K562 (cell line): ENCODE measurements around the gene IDH1. TPM values are rescaled to one million over a fixed set of nuclear protein-coding genes. Genes with fewer than 3 reads are reported as not detected.

Source experiments
- ATF1 ChIP-seq, 2 experiments: fragments of 450-650 bp in 1 of 2; IDR thresholded peaks; 2 replicates each; pipeline ENCODE4 v1.6.1; 2016; ENCODE audit warnings: missing compliant biosample characterization in 1 of 2, missing genetic modification characterization in 1 of 2
- CAMTA2 ChIP-seq: fragments of 250-450 bp; sonication (Bioruptor Pico); conservative IDR thresholded peaks from 2 replicates; pipeline ENCODE4 v1.5.1; 2022
- CXXC5 ChIP-seq: fragments of 250-450 bp; sonication (Bioruptor Pico); IDR thresholded peaks from 2 replicates; pipeline ENCODE4 v1.8.0; 2022; ENCODE audit warnings: inconsistent platforms, mild to moderate bottlenecking, moderate library complexity
- GMEB1 ChIP-seq: fragments of 250-450 bp; sonication (Bioruptor Pico); IDR thresholded peaks from 2 replicates; pipeline ENCODE4 v1.4.0; 2020; ENCODE audit warnings: mild to moderate bottlenecking
- KDM1A ChIP-seq, 2 experiments: fragments of 450-650 bp; IDR thresholded peaks; 2 replicates each; pipeline ENCODE4 v1.6.1; 2016; ENCODE audit warnings: mild to moderate bottlenecking in 2 of 2
- NCOA1 ChIP-seq: fragments of 450-650 bp; IDR thresholded peaks from 2 replicates; pipeline ENCODE4 v1.6.1; 2016; ENCODE audit warnings: low read depth
- NONO ChIP-seq, 2 experiments: fragments of 200-400 bp in 1 of 2; fragments of 450-650 bp in 1 of 2; formaldehyde crosslinking in 1 of 2; IDR thresholded peaks; 2 replicates each; pipeline ENCODE4 v1.6.1; 2017; ENCODE audit warnings: low read depth in 2 of 2, mild to moderate bottlenecking in 2 of 2, moderate library complexity in 2 of 2, low read length in 1 of 2
- NR1H2 ChIP-seq: sonication (generic); formaldehyde crosslinking; IDR thresholded peaks from 2 replicates; pipeline ENCODE4 v1.4.0; 2020; ENCODE audit warnings: mild to moderate bottlenecking, missing genetic modification reagents
- NRF1 ChIP-seq, 2 experiments: fragments of 450-650 bp; IDR thresholded peaks in 1 of 2; conservative IDR thresholded peaks in 1 of 2; 2 replicates each; pipeline ENCODE4 v1.6.1; 2014; ENCODE audit warnings: mild to moderate bottlenecking in 2 of 2
- POLR2AphosphoS2 ChIP-seq: IDR thresholded peaks from 2 replicates; pipeline ENCODE4 v1.6.1; 2012; ENCODE audit warnings: low read length, improper control_type of control experiment
- SAFB2 ChIP-seq: fragments of 200-400 bp; formaldehyde crosslinking; IDR thresholded peaks from 2 replicates; pipeline ENCODE4 v1.6.1; 2018; ENCODE audit warnings: borderline replicate concordance, low read length, low read depth, moderate library complexity; ENCODE audit not compliant: severe bottlenecking
- SMARCE1 ChIP-seq: fragments of 450-650 bp; IDR thresholded peaks from 2 replicates; pipeline ENCODE4 v1.7.1; 2016; ENCODE audit warnings: mild to moderate bottlenecking
- ZBTB5 ChIP-seq: fragments of 450-650 bp; IDR thresholded peaks from 2 replicates; pipeline ENCODE4 v1.6.1; 2017; ENCODE audit warnings: antibody characterized with exemption
- ZNF23 ChIP-seq: fragments of 250-450 bp; sonication (Bioruptor Pico); IDR thresholded peaks from 2 replicates; pipeline ENCODE4 v1.4.0; 2020; ENCODE audit warnings: mild to moderate bottlenecking
- ZNF24 ChIP-seq: fragments of 450-650 bp; IDR thresholded peaks from 2 replicates; pipeline ENCODE4 v1.6.1; 2016
- polyA plus RNA-seq, 8 experiments: library from polyadenylated mRNA; depleted of rRNA in 4 of 8; stranded (reverse) in 5 of 8; unstranded in 3 of 8; fragments of >200 nt; fragmentation: Nextera tagmentation in 2 of 8; fragmentation: Illumina TruSeq in 1 of 8; extraction: Ambion mirVana in 2 of 8; extraction: Trizol in 1 of 8; gene quantifications; 2 replicates each; pipeline versions ENCODE4 v1.2.1 to v1.2.3, GENCODE V29; 2011 to 2014; ENCODE audit warnings: inconsistent platforms in 1 of 8, missing spikeins in 1 of 8
- total RNA-seq, 7 experiments: library from RNA; depleted of rRNA in 6 of 7; stranded (reverse); fragments of >200 nt in 6 of 7; fragmentation: Illumina TruSeq in 2 of 7; extraction: Trizol in 2 of 7; gene quantifications; 2 replicates each; pipeline versions ENCODE4 v1.2.1 to v1.2.3, GENCODE V29; 2011 to 2021; ENCODE audit warnings: low replicate concordance in 1 of 7
- TF ChIP-seq, protein P1 (sequence below): fragments of 250-450 bp; sonication (Bioruptor Pico); IDR thresholded peaks from 2 replicates; pipeline ENCODE4 v1.8.0; 2022; ENCODE audit warnings: moderate library complexity, mild to moderate bottlenecking, inconsistent platforms

IDH1 gene
- total and polyA plus RNA-seq, 9 of the 15 experiments (the other 6 are each of a cell fraction or from before 2014, with no cell fraction given) = 61.9 to 194 (median 101) TPM

GRCh38 chr2:208265801-208266552, 11.1 kb upstream of the IDH1 start, which contains the start of gene PIKFYVE (continued):
- TF ChIP-seq NONO (IDR thresholded peaks at IDR 0.05; ENCODE audit: low read depth in 2 of 2, low read length in 1 of 2) (no peak), POLR2AphosphoS2 (no peak), NR1H2 (CRISPR knock-in tag) (no peak), ZNF24 (0 out of 2 replicates have a peak, but pooled peaks have one; percentile 36), GMEB1 (CRISPR knock-in tag) (peak; percentile 68), ZBTB5 (no peak), CXXC5 (CRISPR knock-in tag) (peak; percentile 91), KDM1A (IDR thresholded peaks at IDR 0.05) (peak in 1 of 2 experiments; percentile 52; a peak in 1 of 4 replicates), SAFB2 (no peak), NRF1 (conservative IDR thresholded peaks at IDR 0.05 in 1 of 2, IDR thresholded peaks at IDR 0.05 in 1 of 2) (peak; percentile 90 to 92), CAMTA2 (no peak), ZNF23 (CRISPR knock-in tag) (no peak), SMARCE1 (no peak; the same call in 1 of the 2 replicates), ATF1 (CRISPR knock-in tag; IDR thresholded peaks at IDR 0.05) (no peak), ATF1 (tag; IDR thresholded peaks at IDR 0.05) (peak; percentile 89), NCOA1 (0 out of 2 replicates have a peak, but pooled peaks have one; percentile 31)
- TF ChIP-seq, protein P1, sequence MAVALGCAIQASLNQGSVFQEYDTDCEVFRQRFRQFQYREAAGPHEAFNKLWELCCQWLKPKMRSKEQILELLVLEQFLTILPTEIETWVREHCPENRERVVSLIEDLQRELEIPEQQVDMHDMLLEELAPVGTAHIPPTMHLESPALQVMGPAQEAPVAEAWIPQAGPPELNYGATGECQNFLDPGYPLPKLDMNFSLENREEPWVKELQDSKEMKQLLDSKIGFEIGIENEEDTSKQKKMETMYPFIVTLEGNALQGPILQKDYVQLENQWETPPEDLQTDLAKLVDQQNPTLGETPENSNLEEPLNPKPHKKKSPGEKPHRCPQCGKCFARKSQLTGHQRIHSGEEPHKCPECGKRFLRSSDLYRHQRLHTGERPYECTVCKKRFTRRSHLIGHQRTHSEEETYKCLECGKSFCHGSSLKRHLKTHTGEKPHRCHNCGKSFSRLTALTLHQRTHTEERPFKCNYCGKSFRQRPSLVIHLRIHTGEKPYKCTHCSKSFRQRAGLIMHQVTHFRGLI (CRISPR knock-in tag) = no peak
